K562 (cell line): ENCODE data around the gene IDH3G. TPM values are rescaled to one million over a fixed set of nuclear protein-coding genes. Genes with fewer than 3 reads are reported as not detected.

Source experiments
- ATAC-seq: fragments of 200-7000 bp; cut with Tn5 transposase; 3 replicates; pipeline ENCODE4 v1.9.1; 2020; ENCODE audit warnings: moderate library complexity
- BruUV-seq: library from RNA; stranded (reverse); fragments of 400-500 nt; replicated peaks from 2 replicates; lab custom pipeline; 2021; lab: Mats Ljungman, UMichigan
- CTCF ChIA-PET: fragments of 300-600 bp; formaldehyde crosslinking; extraction: SDS; loops from one replicate; lab custom pipeline; 2021; ENCODE audit warnings: low intra/inter-chr PET ratio; lab: Yijun Ruan, JAX
- POLR2A ChIA-PET: fragments of 300-600, 350-650 bp; sonication (Branson Sonifier 250); formaldehyde crosslinking; extraction: SDS; loops from one replicate; lab custom pipeline; 2021; ENCODE audit warnings: antibody characterized with exemption, inconsistent platforms; lab: Yijun Ruan, JAX
- DNase-seq, 4 experiments: peaks; one replicate each; pipeline versions ENCODE4 v3.0.0 to v3.0.0-alpha.2; 2011 to 2018; ENCODE audit warnings: low spot score in 3 of 4, mixed read lengths in 3 of 4; ENCODE audit errors: extremely low read depth in 1 of 4
- FAIRE-seq: peaks from 2 replicates; lab custom pipeline; 2011; peaks lifted over from hg19 to GRCh38; lab: Jason Lieb, UNC
- H2AFZ ChIP-seq: 2 replicates; pipeline ENCODE4 v1.6.0; 2011; ENCODE audit warnings: low read depth, low read length, control low read depth, inconsistent platforms
- H3K27ac ChIP-seq: fragments of 200-600 bp; 3 replicates; pipeline ENCODE4 v1.8.0; 2011; ENCODE audit warnings: low read depth, mild to moderate bottlenecking, control low read depth, inconsistent platforms, low read length, moderate library complexity, mixed read lengths; ENCODE audit errors: extremely low read depth
- H3K27me3 ChIP-seq, 2 experiments: fragments of 300-600 bp in 1 of 2; 2 replicates in 1 of 2; 3 replicates in 1 of 2; pipeline versions ENCODE4 v1.6.0 to v1.8.0; 2011; ENCODE audit warnings: inconsistent platforms in 2 of 2, low read length in 2 of 2, mild to moderate bottlenecking in 1 of 2, mixed read lengths in 1 of 2, moderate library complexity in 1 of 2; ENCODE audit not compliant: control insufficient read depth in 2 of 2, insufficient read depth in 2 of 2
- H3K36me3 ChIP-seq: fragments of 300-600 bp; 3 replicates; pipeline ENCODE4 v1.8.0; 2011; ENCODE audit warnings: mild to moderate bottlenecking, low read length, inconsistent platforms; ENCODE audit not compliant: control insufficient read depth, insufficient read depth
- H3K4me1 ChIP-seq, 2 experiments: fragments of 200-600 bp in 1 of 2; replicated peaks in 1 of 2; 2 replicates in 1 of 2; 3 replicates in 1 of 2; pipeline versions ENCODE4 v1.5.1 to v1.8.0; 2011; ENCODE audit warnings: inconsistent platforms in 2 of 2, low read length in 2 of 2, mild to moderate bottlenecking in 1 of 2, mixed read lengths in 1 of 2, moderate library complexity in 1 of 2; ENCODE audit not compliant: control insufficient read depth in 2 of 2, insufficient read depth in 2 of 2
- H3K4me2 ChIP-seq: 2 replicates; pipeline ENCODE4 v1.6.1; 2011; ENCODE audit warnings: low read length, control low read depth, inconsistent platforms, mixed read lengths; ENCODE audit not compliant: insufficient read depth
- H3K4me3 ChIP-seq: fragments of 200-600 bp; sonication (generic), shearing (Covaris generic); 2 replicates; pipeline ENCODE4 v1.5.1; 2016; ENCODE audit warnings: control low read depth, inconsistent platforms
- H3K79me2 ChIP-seq: fragments of 200-600 bp; 3 replicates; pipeline ENCODE4 v1.8.0; 2011; ENCODE audit warnings: low read length, inconsistent platforms; ENCODE audit not compliant: control insufficient read depth, insufficient read depth
- H3K9ac ChIP-seq, 2 experiments: 2 replicates each; pipeline versions ENCODE4 v1.6.0 to v1.6.1; 2011; ENCODE audit warnings: low read depth in 2 of 2, low read length in 2 of 2, control low read depth in 1 of 2, inconsistent platforms in 1 of 2, mild to moderate bottlenecking in 1 of 2, mixed read lengths in 1 of 2; ENCODE audit not compliant: insufficient read depth in 1 of 2
- H3K9me1 ChIP-seq: one replicate; pipeline ENCODE4 v1.6.0; 2011; ENCODE audit warnings: inconsistent platforms, mild to moderate bottlenecking, low read length, moderate library complexity; ENCODE audit not compliant: control insufficient read depth, insufficient read depth
- H3K9me3 ChIP-seq: replicated peaks from 2 replicates; pipeline ENCODE4 v1.5.1; 2011; ENCODE audit warnings: low read depth, low read length, inconsistent platforms; ENCODE audit not compliant: control insufficient read depth, insufficient read depth
- H4K20me1 ChIP-seq: replicated peaks from 2 replicates; pipeline ENCODE4 v1.6.1; 2011; ENCODE audit warnings: low read length, inconsistent platforms, mixed read lengths; ENCODE audit not compliant: control insufficient read depth, insufficient read depth
- NCOA2 ChIP-seq, 2 experiments: fragments of 450-650 bp; IDR thresholded peaks; 2 replicates each; pipeline ENCODE4 v1.6.1; 2018; ENCODE audit warnings: mild to moderate bottlenecking in 2 of 2, moderate library complexity in 1 of 2; ENCODE audit not compliant: partially characterized antibody in 2 of 2
- POLR2G ChIP-seq: fragments of 200-400 bp; formaldehyde crosslinking; IDR thresholded peaks from 2 replicates; pipeline ENCODE4 v1.6.1; 2017; ENCODE audit warnings: low read depth, mild to moderate bottlenecking, antibody characterized with exemption, low read length, moderate library complexity
- RBFOX2 ChIP-seq: fragments of 200-400 bp; formaldehyde crosslinking; IDR thresholded peaks from 2 replicates; pipeline ENCODE4 v1.6.1; 2017; ENCODE audit warnings: low read depth, mild to moderate bottlenecking, low read length, moderate library complexity
- WGBS: fragments of 100-300 bp; shearing (Covaris generic); methylation state at CpG from one replicate; pipeline ENCODE4 v1.1.6; 2016; ENCODE audit warnings: low coverage, mixed read lengths; ENCODE audit not compliant: insufficient coverage; ENCODE audit errors: missing lambda C conversion rate; 5-methylcytosine and 5-hydroxymethylcytosine counted together
- in situ Hi-C: fragments of 300-500 bp; cut with MboI; formaldehyde crosslinking; loops from 4 replicates; pipeline ENCODE4 v1.15.0; 2018; ENCODE audit warnings: inconsistent platforms, mixed read lengths
- intact Hi-C: fragments of 100-400 bp; cut with micrococcal nuclease; formaldehyde crosslinking; loops from 2 replicates; pipeline ENCODE4 v1.14.2; 2022
- polyA plus RNA-seq, 8 experiments: library from polyadenylated mRNA; depleted of rRNA in 4 of 8; stranded (reverse) in 5 of 8; unstranded in 3 of 8; fragments of >200 nt; fragmentation: Nextera tagmentation in 2 of 8; fragmentation: Illumina TruSeq in 1 of 8; extraction: Ambion mirVana in 2 of 8; extraction: Trizol in 1 of 8; gene quantifications; 2 replicates each; pipeline versions ENCODE4 v1.2.1 to v1.2.3, GENCODE V29; 2011 to 2014; ENCODE audit warnings: inconsistent platforms in 1 of 8, missing spikeins in 1 of 8
- total RNA-seq, 7 experiments: library from RNA; depleted of rRNA in 6 of 7; stranded (reverse); fragments of >200 nt in 6 of 7; fragmentation: Illumina TruSeq in 2 of 7; extraction: Trizol in 2 of 7; gene quantifications; 2 replicates each; pipeline versions ENCODE4 v1.2.1 to v1.2.3, GENCODE V29; 2011 to 2021; ENCODE audit warnings: low replicate concordance in 1 of 7

The IDH3G gene
- total and polyA plus RNA-seq, 9 of the 15 experiments (the other 6 are each of a cell fraction or from before 2014, with no cell fraction given): 24.3 to 72.5 (median 37.9) TPM

DNA sequence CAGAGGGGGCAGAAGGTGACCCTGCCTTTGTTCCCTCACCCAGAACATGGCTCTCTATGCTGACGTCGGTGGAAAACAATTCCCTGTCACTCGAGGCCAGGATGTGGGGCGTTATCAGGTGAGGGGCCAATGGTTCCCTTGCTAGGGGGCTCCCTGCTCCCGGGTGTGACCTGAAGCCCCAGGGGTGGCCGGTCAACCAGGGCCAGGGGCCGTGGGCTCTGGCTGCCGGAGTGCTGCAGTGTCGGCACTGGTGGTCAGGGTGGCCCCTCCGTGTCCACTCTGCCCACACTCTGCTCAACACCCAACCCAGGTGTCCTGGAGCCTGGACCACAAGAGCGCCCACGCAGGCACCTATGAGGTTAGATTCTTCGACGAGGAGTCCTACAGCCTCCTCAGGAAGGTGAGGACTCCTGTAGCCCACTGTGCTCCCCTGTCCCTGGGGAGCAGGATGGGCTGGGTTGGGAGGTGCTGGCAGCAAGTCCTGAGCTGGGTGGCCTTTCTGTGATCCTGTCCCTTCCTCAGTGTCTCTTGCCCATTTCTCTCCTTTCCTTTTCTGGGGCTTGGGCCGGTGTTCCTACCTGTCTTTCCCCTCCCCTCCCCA is 3.3 kb upstream of the IDH3G start:
- intact Hi-C loops (no loop called here), in situ Hi-C loops (no loop called here)
- ChIA-PET POLR2A (no interaction called here), CTCF (no interaction called here)
- H3K79me2 ChIP-seq: peaks cover 39% of the 10 kb centered on the region
- no peak for ATAC-seq
- H3K4me1 ChIP-seq: peaks cover 14 to 56% of the 10 kb centered on the region in 2 experiments; a peak in 4 of 5 replicates
- no TSS peak for BruUV-seq
- peak; percentile 56 for TF ChIP-seq RBFOX2
- TF ChIP-seq NCOA2 (IDR thresholded peaks at IDR 0.05; ENCODE audit: partially characterized antibody in 2 of 2): no peak
- peak; percentile 48 for TF ChIP-seq POLR2G
- peak overlapping the region in 1 of 2 experiments; percentile 17; a peak in 1 of 4 replicates for H3K9ac ChIP-seq
- FAIRE-seq: no peak
- no peak overlapping the region for H3K4me2 ChIP-seq
- H3K36me3 ChIP-seq: peaks cover 45% of the 10 kb centered on the region; the same call in 2 of the 3 replicates
- H3K27ac ChIP-seq: no peak overlapping the region
- no peaks in the 10 kb centered on the region for H3K27me3 ChIP-seq
- 99% methylated on average over 9 of the region's 15 CpGs for WGBS
- no peak overlapping the region for H3K4me3 ChIP-seq
- DNase-seq: no peak
- no peaks in the 10 kb centered on the region for H3K9me1 ChIP-seq
- no peaks in the 10 kb centered on the region for H3K9me3 ChIP-seq
- H2AFZ ChIP-seq: no peak overlapping the region
- no peaks in the 10 kb centered on the region for H4K20me1 ChIP-seq
